ENCODE data around the gene RCSD1. TPM values are rescaled to one million over a fixed set of nuclear protein-coding genes. Genes with fewer than 3 reads are reported as not detected.
A peak's percentile ranks its signal among the peaks of the same experiment; 100 is the strongest.

Gene RCSD1
- total RNA-seq, 1 experiment from 2014 or later, result 0.16 TPM

DNA sequence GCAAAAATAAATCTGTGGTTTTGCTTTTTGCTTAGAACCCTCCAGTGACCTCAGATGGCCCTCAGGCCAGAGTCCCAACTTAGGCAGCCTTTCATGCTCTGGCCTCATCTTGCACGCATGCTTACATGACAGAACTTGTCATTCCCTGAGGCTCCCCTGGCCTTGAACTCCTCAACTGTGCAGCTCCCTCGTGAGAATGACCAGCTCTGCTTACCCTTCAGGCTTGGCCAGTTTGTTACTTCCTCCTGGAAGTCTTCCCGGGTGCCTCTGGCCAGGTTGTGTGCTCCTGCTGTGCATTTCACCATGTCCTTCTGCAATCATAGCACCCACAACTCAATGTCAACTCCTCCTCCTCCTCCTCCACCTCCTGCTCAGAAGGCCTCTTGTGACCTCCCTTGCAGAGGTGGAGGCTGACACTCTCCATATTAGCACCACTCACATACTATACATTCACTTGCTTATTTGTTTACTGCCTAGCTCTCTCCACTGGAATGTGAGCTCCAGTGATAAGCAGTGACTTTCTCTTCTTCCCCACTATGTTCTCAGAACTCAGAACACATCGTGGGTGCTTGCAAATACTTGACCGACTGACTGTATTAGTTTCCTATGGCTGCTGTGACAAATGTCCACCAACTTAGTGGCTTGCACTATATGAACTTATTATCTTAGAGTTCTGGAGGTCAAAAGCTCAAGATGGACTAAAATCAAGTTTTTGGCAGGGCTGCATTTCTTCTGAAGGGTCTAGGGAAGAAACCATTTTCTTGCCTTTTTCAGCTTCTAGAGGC lies 41.9 kb downstream of the RCSD1 start:
- BruUV-seq (replicated peaks), result no TSS peak
- POLR2A ChIA-PET, result interaction anchor here (0.6 to 5.7 kb wide), 9 partner anchors 8 to 116 kb away, joined by 3 to 52 read pairs (median 4); no protein-coding TSS in a partner anchor
- CTCF ChIA-PET, result interaction anchor here (0.9 to 6.8 kb wide), 10 partner anchors 9 to 71 kb away, joined by 3 to 69 read pairs (median 4); no protein-coding TSS in a partner anchor

DNA sequence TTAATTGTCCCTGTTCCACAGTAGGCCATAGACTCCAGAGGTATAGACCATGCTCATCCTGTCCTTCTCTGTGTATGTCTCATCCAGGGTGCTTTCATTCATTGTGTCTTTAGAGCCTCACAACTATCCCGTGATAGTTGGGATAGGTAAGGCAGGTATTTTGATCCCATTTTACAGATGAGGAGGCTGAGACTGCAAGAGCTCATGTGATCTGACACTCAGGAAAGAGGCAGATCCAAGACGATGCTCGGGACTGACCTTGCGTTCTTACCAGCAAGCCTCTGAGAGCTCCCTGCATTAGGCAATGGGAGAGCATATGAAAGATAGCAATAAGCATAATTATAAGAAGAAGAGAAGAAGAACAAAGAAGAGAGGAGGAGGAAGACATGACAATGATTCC lies 42.8 kb downstream of the RCSD1 start:
- BruUV-seq (replicated peaks), result no TSS peak
- Mint-ChIP-seq H3K36me3 (ENCODE audit: insufficient read depth, unreplicated experiment) (peaks cover 6% of the 10 kb centered on the region), H3K27me3 (ENCODE audit: insufficient read depth, unreplicated experiment) (no peaks in the 10 kb centered on the region), H3K27ac (ENCODE audit: low read depth, unreplicated experiment) (no peak overlapping the region), H3K4me3 (ENCODE audit: unreplicated experiment) (no peak overlapping the region), H3K4me1 (ENCODE audit: insufficient read depth, unreplicated experiment) (peaks cover 42% of the 10 kb centered on the region), H3K9me3 (ENCODE audit: unreplicated experiment) (no peaks in the 10 kb centered on the region)
- DNase-seq (ENCODE audit: unreplicated experiment), result no peak
- ChIA-PET POLR2A (interaction anchor here (1.0 to 5.7 kb wide), 3 partner anchors 9 to 78 kb away, joined by 3 to 52 read pairs (median 4); no protein-coding TSS in a partner anchor), CTCF (interaction anchor here (0.6 to 6.8 kb wide), 11 partner anchors 8 to 763 kb away, joined by 3 to 69 read pairs (median 4); no protein-coding TSS in a partner anchor)
- TF ChIP-seq, protein P1, sequence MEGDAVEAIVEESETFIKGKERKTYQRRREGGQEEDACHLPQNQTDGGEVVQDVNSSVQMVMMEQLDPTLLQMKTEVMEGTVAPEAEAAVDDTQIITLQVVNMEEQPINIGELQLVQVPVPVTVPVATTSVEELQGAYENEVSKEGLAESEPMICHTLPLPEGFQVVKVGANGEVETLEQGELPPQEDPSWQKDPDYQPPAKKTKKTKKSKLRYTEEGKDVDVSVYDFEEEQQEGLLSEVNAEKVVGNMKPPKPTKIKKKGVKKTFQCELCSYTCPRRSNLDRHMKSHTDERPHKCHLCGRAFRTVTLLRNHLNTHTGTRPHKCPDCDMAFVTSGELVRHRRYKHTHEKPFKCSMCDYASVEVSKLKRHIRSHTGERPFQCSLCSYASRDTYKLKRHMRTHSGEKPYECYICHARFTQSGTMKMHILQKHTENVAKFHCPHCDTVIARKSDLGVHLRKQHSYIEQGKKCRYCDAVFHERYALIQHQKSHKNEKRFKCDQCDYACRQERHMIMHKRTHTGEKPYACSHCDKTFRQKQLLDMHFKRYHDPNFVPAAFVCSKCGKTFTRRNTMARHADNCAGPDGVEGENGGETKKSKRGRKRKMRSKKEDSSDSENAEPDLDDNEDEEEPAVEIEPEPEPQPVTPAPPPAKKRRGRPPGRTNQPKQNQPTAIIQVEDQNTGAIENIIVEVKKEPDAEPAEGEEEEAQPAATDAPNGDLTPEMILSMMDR (IDR thresholded peaks at IDR 0.05; ENCODE audit: unreplicated experiment), result no peak
- intact Hi-C loops (cut with micrococcal nuclease), result no loop called here

More for the DNA sequence above, 41.9 kb downstream of the RCSD1 start:
- intact Hi-C loops (cut with micrococcal nuclease), result no loop called here
- no peaks in the 10 kb centered on the region for H3K27me3 Mint-ChIP-seq (ENCODE audit: insufficient read depth, unreplicated experiment)
- peak; percentile 92 for DNase-seq (ENCODE audit: unreplicated experiment)
- H3K36me3 Mint-ChIP-seq (ENCODE audit: insufficient read depth, unreplicated experiment), result peaks cover 6% of the 10 kb centered on the region
- no peaks in the 10 kb centered on the region for H3K9me3 Mint-ChIP-seq (ENCODE audit: unreplicated experiment)
- no peak overlapping the region for H3K4me3 Mint-ChIP-seq (ENCODE audit: unreplicated experiment)
- TF ChIP-seq, protein P1 (IDR thresholded peaks at IDR 0.05; ENCODE audit: unreplicated experiment), result no peak
- peak overlapping the region; percentile 16 for H3K27ac Mint-ChIP-seq (ENCODE audit: low read depth, unreplicated experiment)
- peaks cover 42% of the 10 kb centered on the region for H3K4me1 Mint-ChIP-seq (ENCODE audit: insufficient read depth, unreplicated experiment)

DNA sequence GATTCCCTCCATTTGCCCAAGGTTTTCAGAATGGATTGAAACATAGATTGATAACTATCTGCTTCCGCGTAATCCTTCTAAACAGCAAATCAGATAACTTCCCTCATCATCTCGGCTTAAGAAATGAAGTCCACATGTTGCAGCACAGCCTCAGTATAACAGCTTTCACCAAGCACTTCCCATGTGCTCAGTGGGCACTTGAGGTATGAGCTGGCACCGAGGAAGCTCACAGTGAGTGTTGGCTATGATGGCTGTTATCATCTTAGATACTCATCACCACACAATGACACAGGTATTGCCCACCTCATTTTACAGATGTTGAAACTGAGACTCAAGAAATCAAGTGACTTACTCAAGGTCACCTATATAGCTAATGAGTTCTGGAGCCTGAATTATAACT lies 43.2 kb downstream of the RCSD1 start:
- peaks cover 41% of the 10 kb centered on the region for H3K4me1 Mint-ChIP-seq (ENCODE audit: insufficient read depth, unreplicated experiment)
- no peak for DNase-seq (ENCODE audit: unreplicated experiment)
- POLR2A ChIA-PET, result interaction anchor here (1.4 to 5.7 kb wide), 2 partner anchors 9 to 79 kb away, joined by 4 to 52 read pairs; no protein-coding TSS in a partner anchor
- H3K27me3 Mint-ChIP-seq (ENCODE audit: insufficient read depth, unreplicated experiment), result no peaks in the 10 kb centered on the region
- no peak overlapping the region for H3K4me3 Mint-ChIP-seq (ENCODE audit: unreplicated experiment)
- H3K36me3 Mint-ChIP-seq (ENCODE audit: insufficient read depth, unreplicated experiment), result peaks cover 6% of the 10 kb centered on the region
- no peak overlapping the region for H3K27ac Mint-ChIP-seq (ENCODE audit: low read depth, unreplicated experiment)
- intact Hi-C loops (cut with micrococcal nuclease), result no loop called here
- TF ChIP-seq, protein P1 (IDR thresholded peaks at IDR 0.05; ENCODE audit: unreplicated experiment), result no peak
- H3K9me3 Mint-ChIP-seq (ENCODE audit: unreplicated experiment), result no peaks in the 10 kb centered on the region
- CTCF ChIA-PET, result interaction anchor here (0.6 to 3.9 kb wide), 9 partner anchors 9 to 388 kb away, joined by 3 to 45 read pairs (median 4); no protein-coding TSS in a partner anchor
- BruUV-seq (replicated peaks), result no TSS peak

DNA sequence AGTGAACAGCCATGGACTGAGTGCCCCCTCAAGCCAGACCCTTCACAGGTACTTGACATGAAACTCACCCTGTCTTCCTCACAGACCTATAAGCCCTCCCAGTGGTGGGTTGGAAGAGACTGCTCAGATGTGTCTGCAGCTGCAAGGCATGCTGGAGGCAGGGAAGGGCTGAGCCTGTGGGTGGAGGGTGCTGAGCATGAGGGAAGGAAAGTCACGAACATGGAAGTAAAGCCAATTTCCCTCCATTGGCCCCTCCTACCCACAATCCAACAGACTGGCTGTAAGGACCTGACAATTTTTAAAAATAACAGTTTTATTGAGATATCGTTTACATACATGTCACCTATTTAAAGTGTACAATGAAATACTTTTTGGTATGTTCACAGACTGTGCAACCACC lies 44.1 kb downstream of the RCSD1 start:
- intact Hi-C loops (cut with micrococcal nuclease), result no loop called here
- BruUV-seq (replicated peaks), result no TSS peak
- Mint-ChIP-seq H3K9me3 (ENCODE audit: unreplicated experiment) (no peaks in the 10 kb centered on the region), H3K4me1 (ENCODE audit: insufficient read depth, unreplicated experiment) (peaks cover 32% of the 10 kb centered on the region), H3K27ac (ENCODE audit: low read depth, unreplicated experiment) (no peak overlapping the region), H3K4me3 (ENCODE audit: unreplicated experiment) (no peak overlapping the region), H3K36me3 (ENCODE audit: insufficient read depth, unreplicated experiment) (peaks cover 6% of the 10 kb centered on the region), H3K27me3 (ENCODE audit: insufficient read depth, unreplicated experiment) (no peaks in the 10 kb centered on the region)
- POLR2A ChIA-PET, result interaction anchor here (2.2 to 5.7 kb wide), 2 partner anchors 10 to 74 kb away, joined by 6 to 52 read pairs; no protein-coding TSS in a partner anchor
- no peak for DNase-seq (ENCODE audit: unreplicated experiment)
- CTCF ChIA-PET, result interaction anchor here (0.7 to 3.9 kb wide), 8 partner anchors 9 to 140 kb away, joined by 3 to 45 read pairs (median 4); no protein-coding TSS in a partner anchor
- TF ChIP-seq, protein P1 (IDR thresholded peaks at IDR 0.05; ENCODE audit: unreplicated experiment), result no peak

Data from MCF 10A (cell line).